Body of pancreas (tissue), 4 donors: ENCODE results near the gene ADNP2. TPM values are rescaled to one million over a fixed set of nuclear protein-coding genes. Genes with fewer than 3 reads are reported as not detected.

Experiments used
- ATAC-seq: fragments of 150-250 bp; one replicate; pipeline ENCODE4 v1.9.1; 2016
- DNase-seq, 4 donors: peaks; one replicate each; pipeline ENCODE4 v3.0.0-alpha.2; 2019
- H3K27ac ChIP-seq, 4 donors: fragments of 200-600 bp; sonication (generic); 1 replicate in 3 of 4; 2 replicates in 1 of 4; pipeline versions ENCODE4 v1.5.1 to v1.6.1; 2016 to 2019; ENCODE audit warnings: mild to moderate bottlenecking in 1 of 4, mixed read lengths in 1 of 4, moderate library complexity in 1 of 4
- H3K27me3 ChIP-seq, 2 donors: fragments of 200-600 bp; sonication (generic); one replicate each; pipeline ENCODE4 v1.6.0; 2016; ENCODE audit warnings: mild to moderate bottlenecking in 1 of 2
- H3K36me3 ChIP-seq, 2 donors: fragments of 200-600 bp; sonication (generic); replicated peaks in 1 of 2; 2 replicates each; pipeline ENCODE4 v1.5.1; 2016; ENCODE audit warnings: low read depth in 2 of 2; ENCODE audit not compliant: insufficient read depth in 1 of 2
- H3K4me1 ChIP-seq: fragments of 200-600 bp; sonication (generic); one replicate; pipeline ENCODE4 v1.6.0; 2016
- H3K4me3 ChIP-seq, 2 donors: fragments of 200-600 bp; sonication (generic); 1 replicate in 1 of 2; 2 replicates in 1 of 2; pipeline ENCODE4 v1.5.1; 2016 to 2019
- H3K9me3 ChIP-seq, 3 donors: fragments of 200-600 bp; sonication (generic); 1 replicate in 2 of 3; 2 replicates in 1 of 3; pipeline ENCODE4 v1.5.1; 2016
- POLR2A ChIP-seq, 3 donors: fragments of 450-650 bp; IDR thresholded peaks; one replicate each; pipeline ENCODE4 v1.6.1; 2016; ENCODE audit warnings: antibody characterized with exemption in 3 of 3, mild to moderate bottlenecking in 2 of 3
- WGBS, 2 donors: methylation state at CpG; one replicate each; pipeline ENCODE4 v1.1.5; 2017; 5-methylcytosine and 5-hydroxymethylcytosine counted together
- intact Hi-C: fragments of 100-400 bp; cut with DNase I; formaldehyde crosslinking; loops from one replicate; pipeline ENCODE4 v1.15.1; 2023
- total RNA-seq, 2 donors: library from RNA; depleted of rRNA; stranded (reverse); fragments of >200 nt; gene quantifications; one replicate each; pipeline ENCODE4 v1.1.0, GENCODE V29; 2016
- TF ChIP-seq, protein P1 (sequence below), 7 experiments: fragments of 450-650 bp in 4 of 7; fragments of 200-600 bp in 3 of 7; sonication (generic) in 3 of 7; IDR thresholded peaks; one replicate each; pipeline ENCODE4 v1.5.1; 2016 to 2019; ENCODE audit warnings: antibody characterized with exemption in 7 of 7

ADNP2 gene
- total RNA-seq, 2 donors from 2014 or later: 7.0 to 9.2 TPM

DNA sequence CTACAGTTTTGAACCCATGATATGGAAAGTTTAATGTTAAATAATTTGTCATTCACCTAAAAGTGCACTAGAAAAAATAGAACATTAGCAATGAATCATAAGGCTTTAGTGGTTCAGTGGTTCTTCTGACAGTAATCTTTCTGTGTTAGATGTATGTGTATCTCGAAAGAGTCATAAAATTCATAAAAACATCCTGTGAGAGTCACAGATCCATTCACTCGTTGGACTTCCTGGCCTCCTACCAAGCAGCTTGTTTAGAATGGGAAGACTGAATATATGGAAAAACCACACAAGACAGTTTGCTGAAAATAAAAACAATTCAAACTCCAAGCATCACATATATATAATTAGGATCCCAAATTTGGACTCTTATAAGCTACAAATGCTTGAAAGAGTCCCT, 34.8 kb downstream of the ADNP2 start:
- DNase-seq (no peak), ATAC-seq (no peak)
- no peaks in the 10 kb centered on the region for H3K27me3 ChIP-seq
- TF ChIP-seq POLR2A (IDR thresholded peaks at IDR 0.05): no peak
- TF ChIP-seq, protein P1, sequence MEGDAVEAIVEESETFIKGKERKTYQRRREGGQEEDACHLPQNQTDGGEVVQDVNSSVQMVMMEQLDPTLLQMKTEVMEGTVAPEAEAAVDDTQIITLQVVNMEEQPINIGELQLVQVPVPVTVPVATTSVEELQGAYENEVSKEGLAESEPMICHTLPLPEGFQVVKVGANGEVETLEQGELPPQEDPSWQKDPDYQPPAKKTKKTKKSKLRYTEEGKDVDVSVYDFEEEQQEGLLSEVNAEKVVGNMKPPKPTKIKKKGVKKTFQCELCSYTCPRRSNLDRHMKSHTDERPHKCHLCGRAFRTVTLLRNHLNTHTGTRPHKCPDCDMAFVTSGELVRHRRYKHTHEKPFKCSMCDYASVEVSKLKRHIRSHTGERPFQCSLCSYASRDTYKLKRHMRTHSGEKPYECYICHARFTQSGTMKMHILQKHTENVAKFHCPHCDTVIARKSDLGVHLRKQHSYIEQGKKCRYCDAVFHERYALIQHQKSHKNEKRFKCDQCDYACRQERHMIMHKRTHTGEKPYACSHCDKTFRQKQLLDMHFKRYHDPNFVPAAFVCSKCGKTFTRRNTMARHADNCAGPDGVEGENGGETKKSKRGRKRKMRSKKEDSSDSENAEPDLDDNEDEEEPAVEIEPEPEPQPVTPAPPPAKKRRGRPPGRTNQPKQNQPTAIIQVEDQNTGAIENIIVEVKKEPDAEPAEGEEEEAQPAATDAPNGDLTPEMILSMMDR (IDR thresholded peaks at IDR 0.05): no peak
- no peak overlapping the region for H3K27ac ChIP-seq
- no peaks in the 10 kb centered on the region for H3K36me3 ChIP-seq
- intact Hi-C loops: no loop called here
- H3K9me3 ChIP-seq: no peaks in the 10 kb centered on the region
- 34 to 44% methylated on average over 2 of the region's 2 CpGs for WGBS, 2 donors
- peaks cover 26% of the 10 kb centered on the region for H3K4me1 ChIP-seq
- H3K4me3 ChIP-seq: no peak overlapping the region

DNA sequence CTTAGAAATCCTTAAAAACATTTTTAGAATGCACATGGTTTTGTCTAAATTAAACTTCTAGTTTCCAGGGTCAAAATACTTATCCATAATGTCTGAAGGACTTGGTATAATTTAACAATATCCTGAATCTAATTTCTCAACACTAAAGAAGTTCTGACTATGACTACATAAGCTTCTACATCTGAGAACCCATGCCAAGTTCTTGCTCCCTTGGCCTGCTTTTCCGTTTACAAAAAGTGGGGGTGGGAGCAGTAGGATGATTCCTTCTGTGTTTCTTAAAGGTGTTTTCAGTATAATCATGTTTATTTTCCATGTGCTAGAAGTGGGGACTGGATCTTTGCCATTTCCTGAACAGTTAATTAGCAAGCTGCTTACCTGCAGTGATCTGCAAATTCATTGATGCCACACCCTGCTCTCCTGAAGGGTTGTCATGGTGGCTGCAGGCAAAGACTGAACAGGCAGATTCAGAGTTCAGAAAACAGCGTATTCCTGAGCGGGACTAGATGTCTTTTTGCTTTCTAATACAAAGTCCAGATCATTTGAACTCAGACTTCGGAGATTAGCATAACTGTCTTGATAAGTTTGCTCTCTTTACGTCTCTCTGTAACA, 36.2 kb downstream of the ADNP2 start:
- no peak for ATAC-seq
- intact Hi-C loops: no loop called here
- WGBS, 2 donors: 69 to 76% methylated on average over 5 of the region's 5 CpGs
- peaks cover 32% of the 10 kb centered on the region for H3K4me1 ChIP-seq
- no peaks in the 10 kb centered on the region for H3K27me3 ChIP-seq
- DNase-seq: no peak
- H3K36me3 ChIP-seq: no peaks in the 10 kb centered on the region
- TF ChIP-seq, protein P1 (IDR thresholded peaks at IDR 0.05): no peak
- TF ChIP-seq POLR2A (IDR thresholded peaks at IDR 0.05): no peak
- no peak overlapping the region for H3K4me3 ChIP-seq
- no peak overlapping the region for H3K27ac ChIP-seq
- no peaks in the 10 kb centered on the region for H3K9me3 ChIP-seq

DNA sequence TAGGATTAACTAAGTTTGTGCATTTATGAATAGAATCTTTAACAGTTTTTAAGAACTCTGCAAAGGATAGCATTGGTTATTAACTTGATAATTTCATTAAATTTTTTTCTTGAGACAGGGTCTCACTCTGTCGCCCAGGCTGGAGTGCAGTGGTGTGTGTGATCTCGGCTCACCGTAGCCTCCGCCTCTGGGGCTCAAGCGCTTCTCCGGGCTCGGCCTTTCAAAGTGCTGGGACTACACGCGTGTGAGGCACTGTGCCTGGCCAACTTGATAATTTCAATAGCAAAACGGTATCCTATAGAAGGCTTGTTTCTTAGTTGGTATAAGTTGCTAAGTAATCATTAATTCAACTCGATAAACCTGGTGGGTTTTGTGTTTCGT, 38.0 kb downstream of the ADNP2 start:
- intact Hi-C loops: no loop called here
- 28 to 34% methylated on average over 11 to 12 of the region's 12 CpGs for WGBS, 2 donors
- DNase-seq (no peak), ATAC-seq (peak; percentile 14)
- Histone ChIP-seq H3K4me1 (peaks cover 32% of the 10 kb centered on the region), H3K27me3 (no peaks in the 10 kb centered on the region), H3K36me3 (no peaks in the 10 kb centered on the region), H3K4me3 (peak overlapping the region in 1 of 2 donors; percentile 11), H3K9me3 (no peaks in the 10 kb centered on the region), H3K27ac (peak overlapping the region in 2 of 4 donors; percentile 27 to 79)
- no peak for TF ChIP-seq POLR2A (IDR thresholded peaks at IDR 0.05)
- TF ChIP-seq, protein P1 (IDR thresholded peaks at IDR 0.05): no peak

DNA sequence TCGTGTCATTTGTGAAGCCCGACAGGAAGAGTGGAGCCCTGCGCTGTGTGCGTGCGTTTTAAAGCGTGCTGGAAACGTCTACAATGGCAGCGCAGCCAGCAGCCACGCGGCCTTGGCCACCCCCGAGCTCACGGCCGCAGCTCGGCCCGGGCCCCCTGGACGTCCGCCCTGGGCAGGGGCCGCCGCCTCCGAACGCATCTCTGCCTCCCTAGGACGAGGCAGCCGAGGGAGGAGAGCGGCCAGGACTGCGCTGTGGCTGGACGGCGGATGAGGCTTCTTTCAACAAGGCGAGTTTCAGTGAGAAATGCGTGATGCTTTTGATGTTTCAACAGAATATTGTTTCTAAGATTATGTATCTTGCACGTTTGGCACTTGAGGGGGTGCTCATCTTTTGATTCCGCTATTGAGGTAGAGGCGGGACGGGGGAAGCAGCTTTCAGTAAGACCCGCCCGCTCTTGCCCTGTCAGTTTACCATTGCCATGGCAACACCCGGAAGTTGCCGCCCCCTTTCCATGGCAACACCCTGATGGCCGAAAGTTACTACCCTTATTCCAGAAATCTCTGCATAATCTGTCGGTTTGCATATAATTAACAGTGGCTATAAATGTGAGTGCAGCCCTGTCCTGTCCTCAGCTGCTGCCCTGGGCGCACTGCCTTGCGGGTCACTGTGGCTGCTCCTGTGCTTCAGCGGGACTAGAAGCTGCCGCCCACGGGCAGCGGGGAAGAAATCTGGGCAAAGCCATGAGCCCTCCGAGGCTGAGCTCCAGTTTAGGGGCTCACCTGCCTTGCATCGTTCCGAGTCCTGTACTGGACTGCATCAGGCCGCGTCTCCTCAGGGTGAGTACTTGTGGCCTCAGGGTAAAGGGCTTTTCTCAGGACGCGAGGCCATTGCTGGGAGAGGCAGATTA, 38.6 kb downstream of the ADNP2 start:
- H3K27ac ChIP-seq: peak overlapping the region; percentile 57 to 79 (median 74)
- intact Hi-C loops: no loop called here
- H3K9me3 ChIP-seq: no peaks in the 10 kb centered on the region
- peaks cover 32% of the 10 kb centered on the region for H3K4me1 ChIP-seq
- H3K4me3 ChIP-seq: peak overlapping the region in 1 of 2 donors; percentile 11
- H3K36me3 ChIP-seq: no peaks in the 10 kb centered on the region
- 26 to 43% methylated on average over 26 to 52 of the region's 52 CpGs for WGBS, 2 donors
- TF ChIP-seq POLR2A (IDR thresholded peaks at IDR 0.05): peak; percentile 88 to 95 (median 93)
- TF ChIP-seq, protein P1 (IDR thresholded peaks at IDR 0.05): no peak
- H3K27me3 ChIP-seq: no peaks in the 10 kb centered on the region
- DNase-seq: peak; percentile 91 to 95 (median 92)
- ATAC-seq: peak; percentile 91
